Lung (tissue), 12 donors: ENCODE data around the gene ARHGAP28. TPM values are rescaled to one million over a fixed set of nuclear protein-coding genes. Genes with fewer than 3 reads are reported as not detected.

Source experiments
- ATAC-seq: fragments of 200-7000 bp; cut with Tn5 transposase; one replicate; pipeline ENCODE4 v1.9.1; 2020; ENCODE audit warnings: moderate number of reproducible peaks; ENCODE audit not compliant: insufficient read depth, low FRiP score
- DNase-seq, 3 donors: peaks; one replicate each; pipeline ENCODE4 v3.0.0-alpha.2; 2013 to 2017
- H3K27ac ChIP-seq, 2 donors: one replicate each; pipeline ENCODE4 v1.5.1; 2013; ENCODE audit warnings: mild to moderate bottlenecking in 2 of 2, moderate library complexity in 2 of 2, control low read depth in 1 of 2, inconsistent platforms in 1 of 2, low read depth in 1 of 2, low read length in 1 of 2
- H3K27me3 ChIP-seq, 3 donors: one replicate each; pipeline ENCODE4 v1.5.1; 2013; ENCODE audit warnings: low read length in 2 of 3; ENCODE audit not compliant: control insufficient read depth in 3 of 3, insufficient read depth in 3 of 3
- H3K36me3 ChIP-seq, 4 donors: one replicate each; pipeline ENCODE4 v1.5.1; 2013; ENCODE audit warnings: low read length in 4 of 4, mild to moderate bottlenecking in 1 of 4, moderate library complexity in 1 of 4; ENCODE audit not compliant: control insufficient read depth in 4 of 4, insufficient read depth in 4 of 4
- H3K4me1 ChIP-seq, 5 donors: one replicate each; pipeline ENCODE4 v1.5.1; 2013; ENCODE audit warnings: low read length in 5 of 5, mild to moderate bottlenecking in 2 of 5, moderate library complexity in 1 of 5; ENCODE audit not compliant: control insufficient read depth in 5 of 5, insufficient read depth in 5 of 5
- H3K4me3 ChIP-seq: one replicate; pipeline ENCODE4 v1.5.1; 2013; ENCODE audit warnings: mild to moderate bottlenecking, control low read depth, moderate library complexity
- H3K9ac ChIP-seq, 2 donors: one replicate each; pipeline ENCODE4 v1.5.1; 2013; ENCODE audit warnings: low read length in 2 of 2, control low read depth in 1 of 2; ENCODE audit not compliant: insufficient read depth in 1 of 2
- H3K9me3 ChIP-seq, 4 donors: one replicate each; pipeline ENCODE4 v1.5.1; 2013; ENCODE audit warnings: low read length in 3 of 4, mild to moderate bottlenecking in 1 of 4, moderate library complexity in 1 of 4; ENCODE audit not compliant: control insufficient read depth in 4 of 4, insufficient read depth in 3 of 4
- CTCF ChIP-seq: IDR thresholded peaks from 2 replicates; pipeline ENCODE4 v1.5.1; 2012; ENCODE audit warnings: mild to moderate bottlenecking; ENCODE audit errors: control extremely low read depth, extremely low read depth
- WGBS, 2 donors: extraction: QIAGEN DNeasy Blood & Tissue Kit; methylation state at CpG; one replicate each; pipeline ENCODE4 v1.1.7; 2013; 5-methylcytosine and 5-hydroxymethylcytosine counted together
- polyA plus RNA-seq, 2 donors: library from polyadenylated mRNA; stranded (reverse); fragments of 200-250 nt; gene quantifications; one replicate each; pipeline ENCODE4 v1.2.1, GENCODE V29; 2013
- total RNA-seq, 2 donors: library from RNA; depleted of rRNA in 1 of 2; stranded (reverse); fragments of >200 nt in 1 of 2; gene quantifications; one replicate each; pipeline ENCODE4 v1.2.1, GENCODE V29; 2014 to 2021
- donor health status: control.
- donor health status: control.
- donor health status: Bipolar disorder and iron deficiency.
- donor health status: healthy.
- donor health status: DM: yes; HTN: yes; CAD: no.

The ARHGAP28 gene
- total and polyA plus RNA-seq, 4 donors, result 1.4 to 123 (median 5.6) TPM

GRCh38 chr18:6947338-6948030 lies 218.0 kb downstream of the ARHGAP28 start:
- Histone ChIP-seq H3K9me3 (no peaks in the 10 kb centered on the region), H3K27me3 (no peaks in the 10 kb centered on the region), H3K4me1 (peaks cover 0 to 32% (median 0%) of the 10 kb centered on the region in 5 donors), H3K9ac (no peak overlapping the region), H3K36me3 (no peaks in the 10 kb centered on the region), H3K27ac (no peak overlapping the region), H3K4me3 (no peak overlapping the region)
- WGBS, 2 donors, result 85 to 86% methylated on average over 10 of the region's 10 CpGs
- TF ChIP-seq CTCF, result no peak
- ATAC-seq (no peak), DNase-seq (no peak)

- Histone ChIP-seq H3K4me3 (no peak overlapping the region), H3K36me3 (no peaks in the 10 kb centered on the region), H3K9me3 (no peaks in the 10 kb centered on the region), H3K4me1 (peaks cover 0 to 32% (median 0%) of the 10 kb centered on the region in 5 donors), H3K27ac (no peak overlapping the region), H3K27me3 (no peaks in the 10 kb centered on the region), H3K9ac (no peak overlapping the region)
- TF ChIP-seq CTCF, result no peak
- WGBS, 2 donors, result 73 to 85% methylated on average over 16 of the region's 16 CpGs
- no peak for ATAC-seq
- DNase-seq, result peak; percentile 77 to 91 (median 91)
Observed at GRCh38 chr18:6948281-6949055, 219.0 kb downstream of the ARHGAP28 start.

- DNase-seq, result peak in 1 of 3 donors; percentile 11
- no peak for TF ChIP-seq CTCF
- Histone ChIP-seq H3K9ac (no peak overlapping the region), H3K4me3 (no peak overlapping the region), H3K9me3 (no peaks in the 10 kb centered on the region), H3K36me3 (no peaks in the 10 kb centered on the region), H3K4me1 (peaks cover 0 to 32% (median 0%) of the 10 kb centered on the region in 5 donors), H3K27me3 (no peaks in the 10 kb centered on the region), H3K27ac (no peak overlapping the region)
- WGBS, 2 donors, result 61 to 77% methylated on average over 11 of the region's 11 CpGs
- no peak for ATAC-seq
Observed at GRCh38 chr18:6949800-6950586, 220.5 kb downstream of the ARHGAP28 start.
